Astrocyte of the spinal cord (primary cell): ENCODE results near the gene MBOAT7.

ENCODE experiments used
- DNase-seq: peaks from one replicate; pipeline ENCODE4 v3.0.0; 2011; ENCODE audit warnings: low read depth, low spot score
- H3K4me3 ChIP-seq: 2 replicates; pipeline ENCODE4 v1.5.1; 2011; ENCODE audit warnings: low read depth, mild to moderate bottlenecking, low read length, moderate library complexity
- CTCF ChIP-seq: IDR thresholded peaks from 2 replicates; pipeline ENCODE4 v1.5.1; 2012; ENCODE audit warnings: low read depth, mild to moderate bottlenecking, low read length, inconsistent platforms
- in situ Hi-C: cut with HindIII; loops from 2 replicates; pipeline ENCODE4 v1.10.0; 2017; ENCODE audit warnings: low sequenced_read_pairs

Gene MBOAT7

GRCh38 chr19:54169149-54169740 is 20.1 kb downstream of the MBOAT7 start:
- H3K4me3 ChIP-seq = no peak overlapping the region
- no peak for DNase-seq
- in situ Hi-C loops = no loop called here
- TF ChIP-seq CTCF = no peak

GRCh38 chr19:54168174-54168917 is 21.0 kb downstream of the MBOAT7 start:
- peak; percentile 81 for DNase-seq
- in situ Hi-C loops = no loop called here
- H3K4me3 ChIP-seq = no peak overlapping the region
- TF ChIP-seq CTCF = peak; percentile 96

GRCh38 chr19:54165222-54165621 is 24.2 kb downstream of the MBOAT7 start:
- DNase-seq = no peak
- TF ChIP-seq CTCF = no peak
- in situ Hi-C loops = no loop called here
- no peak overlapping the region for H3K4me3 ChIP-seq

GRCh38 chr19:54164369-54165068 is 24.9 kb downstream of the MBOAT7 start:
- no peak overlapping the region for H3K4me3 ChIP-seq
- no peak for DNase-seq
- in situ Hi-C loops = no loop called here
- no peak for TF ChIP-seq CTCF

GRCh38 chr19:54162884-54163283 is 26.5 kb downstream of the MBOAT7 start:
- no peak for TF ChIP-seq CTCF
- no peak overlapping the region for H3K4me3 ChIP-seq
- in situ Hi-C loops = no loop called here
- DNase-seq = no peak

GRCh38 chr19:54162241-54162805 is 27.1 kb downstream of the MBOAT7 start:
- peak overlapping the region; percentile 45 for H3K4me3 ChIP-seq
- TF ChIP-seq CTCF = no peak
- DNase-seq = peak; percentile 73
- in situ Hi-C loops = no loop called here
